Psoas muscle (tissue), 8 donors: Measurements from ENCODE around the gene PTPRH. TPM values are rescaled to one million over a fixed set of nuclear protein-coding genes. Genes with fewer than 3 reads are reported as not detected.

ENCODE experiments used
- ATAC-seq, 4 donors: fragments of 200-7000 bp; cut with Tn5 transposase; one replicate each; pipeline ENCODE4 v1.9.1; 2020; ENCODE audit warnings: moderate library complexity in 3 of 4, mild to moderate bottlenecking in 2 of 4
- DNase-seq, 2 donors: peaks; one replicate each; pipeline ENCODE4 v3.0.0-alpha.2; 2020
- H3K27ac ChIP-seq: fragments of 200-600 bp; one replicate; pipeline ENCODE4 v1.8.0; 2022
- H3K27me3 ChIP-seq, 3 donors: fragments of 200-600 bp in 1 of 3; one replicate each; pipeline versions ENCODE4 v1.6.1 to v1.8.0; 2013 to 2022; ENCODE audit warnings: low read length in 2 of 3, mild to moderate bottlenecking in 2 of 3, moderate library complexity in 1 of 3; ENCODE audit not compliant: insufficient read depth in 3 of 3
- H3K36me3 ChIP-seq, 2 donors: fragments of 200-600 bp in 1 of 2; one replicate each; pipeline versions ENCODE4 v1.6.1 to v1.8.0; 2013 to 2022; ENCODE audit warnings: low read depth in 1 of 2, mild to moderate bottlenecking in 1 of 2, moderate library complexity in 1 of 2; ENCODE audit not compliant: insufficient read depth in 1 of 2
- H3K4me1 ChIP-seq: fragments of 200-600 bp; one replicate; pipeline ENCODE4 v1.8.0; 2022
- H3K4me3 ChIP-seq: fragments of 200-600 bp; one replicate; pipeline ENCODE4 v1.8.0; 2022; ENCODE audit warnings: mild to moderate bottlenecking
- H3K9me3 ChIP-seq: fragments of 200-600 bp; one replicate; pipeline ENCODE4 v1.8.0; 2022
- CTCF ChIP-seq: fragments of 200-600 bp; IDR thresholded peaks from one replicate; pipeline ENCODE4 v1.8.0; 2022; ENCODE audit warnings: antibody characterized with exemption
- WGBS, 3 donors: extraction: QIAGEN DNeasy Blood & Tissue Kit; methylation state at CpG; one replicate each; pipeline versions ENCODE4 v1.1.6 to v1.1.7; 2013; 5-methylcytosine and 5-hydroxymethylcytosine counted together
- intact Hi-C, 2 donors: fragments of 100-400 bp; cut with DNase I; formaldehyde crosslinking; loops; one replicate each; pipeline versions ENCODE4 v1.11.0 to v1.14.2; 2022
- polyA plus RNA-seq, 3 donors: library from polyadenylated mRNA; stranded (reverse); fragments of 200-250 nt; gene quantifications; one replicate each; pipeline ENCODE4 v1.2.3, GENCODE V29; 2013
- total RNA-seq, 4 donors: library from RNA; stranded (reverse); fragmentation: NEBNext Ultra II Directional in 2 of 4; extraction: Animal tissue kit (Norgen Biotek cat#: 25700) in 2 of 4; gene quantifications; one replicate each; pipeline versions ENCODE4 v1.2.1 to v1.2.4, GENCODE V29; 2021 to 2023
- donor health status: healthy with polysubstance abuse.
- donor health status: DM: no; HTN: no; CAD: no; lungs with moderate emphysema.
- donor health status: Bipolar disorder and iron deficiency.
- donor health status: healthy.
- donor health status: DM: yes; HTN: yes; CAD: no.
- donor health status: DM: no; HTN: no; CAD: no.
- donor health status: DM: no; HTN: no; CAD: no.
- donor health status: DM: yes; HTN: yes; CAD: no.

The PTPRH gene
- total and polyA plus RNA-seq, 7 donors, result 0.04 to 0.18 (median 0.13) TPM; not detected in 1

- intact Hi-C loops, result no loop called here
- TF ChIP-seq CTCF, result no peak
- Histone ChIP-seq H3K9me3 (no peaks in the 10 kb centered on the region), H3K27me3 (no peaks in the 10 kb centered on the region), H3K4me1 (no peaks in the 10 kb centered on the region), H3K4me3 (no peak overlapping the region), H3K27ac (no peak overlapping the region), H3K36me3 (peaks cover 5 to 78% of the 10 kb centered on the region in 2 donors)
- DNase-seq (peak in 1 of 2 donors; percentile 15), ATAC-seq (no peak)
- WGBS, 3 donors, result 79 to 81% (median 80%) methylated on average over 12 of the region's 12 CpGs
Measured at GRCh38 chr19:55244004-55244680, 34.8 kb upstream of the PTPRH start.

GRCh38 chr19:55242517-55242916 lies 33.2 kb upstream of the PTPRH start:
- WGBS, 3 donors, result 65 to 74% (median 68%) methylated on average over 7 of the region's 7 CpGs
- DNase-seq (no peak), ATAC-seq (no peak)
- Histone ChIP-seq H3K4me1 (no peaks in the 10 kb centered on the region), H3K27me3 (no peaks in the 10 kb centered on the region), H3K4me3 (no peak overlapping the region), H3K9me3 (no peaks in the 10 kb centered on the region), H3K27ac (no peak overlapping the region), H3K36me3 (peaks cover 11 to 94% of the 10 kb centered on the region in 2 donors)
- no peak for TF ChIP-seq CTCF
- intact Hi-C loops, result no loop called here

GRCh38 chr19:55241935-55242464 lies 32.7 kb upstream of the PTPRH start:
- Histone ChIP-seq H3K36me3 (peaks cover 11 to 97% of the 10 kb centered on the region in 2 donors), H3K4me3 (no peak overlapping the region), H3K27me3 (no peaks in the 10 kb centered on the region), H3K9me3 (no peaks in the 10 kb centered on the region), H3K4me1 (no peaks in the 10 kb centered on the region), H3K27ac (no peak overlapping the region)
- intact Hi-C loops, result no loop called here
- WGBS, 3 donors, result 89 to 93% (median 92%) methylated on average over 14 to 16 of the region's 16 CpGs
- no peak for ATAC-seq
- no peak for DNase-seq
- TF ChIP-seq CTCF, result no peak

- no peak overlapping the region for H3K4me3 ChIP-seq
- H3K27me3 ChIP-seq, result no peaks in the 10 kb centered on the region
- H3K4me1 ChIP-seq, result no peaks in the 10 kb centered on the region
- intact Hi-C loops, result no loop called here
- H3K27ac ChIP-seq, result no peak overlapping the region
- TF ChIP-seq CTCF, result no peak
- peaks cover 16 to 97% of the 10 kb centered on the region in 2 donors for H3K36me3 ChIP-seq
- ATAC-seq (no peak), DNase-seq (peak in 1 of 2 donors; percentile 38)
- no peaks in the 10 kb centered on the region for H3K9me3 ChIP-seq
- WGBS, 3 donors, result 86 to 91% (median 90%) methylated on average over 34 to 37 of the region's 37 CpGs
Measured at GRCh38 chr19:55241143-55241934, 32.0 kb upstream of the PTPRH start.
